Transverse colon (tissue), 4 donors: ENCODE measurements around the gene SAP130. TPM values are rescaled to one million over a fixed set of nuclear protein-coding genes. Genes with fewer than 3 reads are reported as not detected.

Experiments used
- DNase-seq: peaks from one replicate; pipeline ENCODE4 v3.0.0-alpha.2; 2019
- H3K27ac ChIP-seq, 4 donors: fragments of 200-600 bp; sonication (generic); 2 replicates each; pipeline ENCODE4 v1.5.1; 2016 to 2018; ENCODE audit warnings: inconsistent platforms in 4 of 4
- H3K27me3 ChIP-seq: fragments of 200-600 bp; sonication (generic); 2 replicates; pipeline ENCODE4 v1.5.1; 2017; ENCODE audit warnings: inconsistent platforms
- H3K36me3 ChIP-seq, 4 donors: fragments of 200-600 bp; sonication (generic); 2 replicates each; pipeline ENCODE4 v1.5.1; 2017 to 2019; ENCODE audit warnings: inconsistent platforms in 4 of 4
- H3K4me1 ChIP-seq, 4 donors: fragments of 200-600 bp; sonication (generic); 2 replicates each; pipeline ENCODE4 v1.5.1; 2017 to 2020; ENCODE audit warnings: inconsistent platforms in 4 of 4
- H3K4me3 ChIP-seq, 4 donors: fragments of 200-600 bp; sonication (generic); 1 replicate in 1 of 4; 2 replicates in 3 of 4; pipeline versions ENCODE4 v1.5.1 to v1.6.1; 2017 to 2019; ENCODE audit warnings: inconsistent platforms in 4 of 4
- H3K9me3 ChIP-seq, 2 donors: fragments of 200-600 bp; sonication (generic); 2 replicates each; pipeline ENCODE4 v1.5.1; 2017 to 2019; ENCODE audit warnings: inconsistent platforms in 2 of 2
- EP300 ChIP-seq: sonication (generic); formaldehyde crosslinking; IDR thresholded peaks from one replicate; pipeline ENCODE4 v1.6.1; 2017; ENCODE audit warnings: antibody characterized with exemption, low read depth
- POLR2A ChIP-seq: fragments of 450-650 bp; IDR thresholded peaks from one replicate; pipeline ENCODE4 v1.6.1; 2016; ENCODE audit warnings: antibody characterized with exemption, mild to moderate bottlenecking, moderate library complexity
- POLR2AphosphoS5 ChIP-seq, 3 donors: sonication (generic); formaldehyde crosslinking; IDR thresholded peaks; one replicate each; pipeline ENCODE4 v1.6.1; 2016; ENCODE audit warnings: antibody characterized with exemption in 3 of 3
- WGBS, 2 donors: methylation state at CpG; one replicate each; pipeline ENCODE4 v1.1.5; 2018; ENCODE audit warnings: low coverage in 1 of 2; 5-methylcytosine and 5-hydroxymethylcytosine counted together
- in situ Hi-C, 4 donors: fragments of 200-750 bp; cut with MboI; loops; one replicate each; pipeline versions ENCODE4 v1.15.0 to v1.15.1; 2017; ENCODE audit warnings: low sequenced_read_pairs in 3 of 4, low pct_ligation_motif_present in 1 of 4, low pct_unique_long_range_greater_than_20kb in 1 of 4
- intact Hi-C: fragments of 100-400 bp; cut with DNase I; formaldehyde crosslinking; loops from one replicate; pipeline ENCODE4 v1.15.1; 2023; ENCODE audit warnings: low total_unique reads
- total RNA-seq, 4 donors: library from RNA; depleted of rRNA; stranded (reverse); fragments of >200 nt; gene quantifications; one replicate each; pipeline ENCODE4 v1.1.0, GENCODE V29; 2016
- TF ChIP-seq, protein P1 (sequence below), 5 experiments: fragments of 200-600 bp in 3 of 5; fragments of 450-650 bp in 2 of 5; sonication (generic) in 3 of 5; IDR thresholded peaks; 1 replicate in 2 of 5; 2 replicates in 3 of 5; pipeline ENCODE4 v1.5.1; 2016 to 2017; ENCODE audit warnings: antibody characterized with exemption in 5 of 5, inconsistent platforms in 3 of 5, mild to moderate bottlenecking in 2 of 5, moderate library complexity in 1 of 5

The SAP130 gene
- total RNA-seq, 4 donors from 2014 or later: 2.6 to 23.9 (median 13.0) TPM

GRCh38 chr2:127969446-127969845 lies 58.4 kb downstream of the SAP130 start:
- WGBS, 2 donors: 99% methylated on average over 4 of the region's 4 CpGs; no CpG with 5 or more reads in 1 of the 2 donors
- in situ Hi-C loops (no loop called here), intact Hi-C loops (no loop called here)
- Histone ChIP-seq H3K27me3 (no peaks in the 10 kb centered on the region), H3K9me3 (no peaks in the 10 kb centered on the region), H3K36me3 (peaks cover 0 to 26% (median 4%) of the 10 kb centered on the region in 4 donors), H3K27ac (no peak overlapping the region), H3K4me3 (no peak overlapping the region), H3K4me1 (no peaks in the 10 kb centered on the region)
- DNase-seq: no peak
- TF ChIP-seq, protein P1, sequence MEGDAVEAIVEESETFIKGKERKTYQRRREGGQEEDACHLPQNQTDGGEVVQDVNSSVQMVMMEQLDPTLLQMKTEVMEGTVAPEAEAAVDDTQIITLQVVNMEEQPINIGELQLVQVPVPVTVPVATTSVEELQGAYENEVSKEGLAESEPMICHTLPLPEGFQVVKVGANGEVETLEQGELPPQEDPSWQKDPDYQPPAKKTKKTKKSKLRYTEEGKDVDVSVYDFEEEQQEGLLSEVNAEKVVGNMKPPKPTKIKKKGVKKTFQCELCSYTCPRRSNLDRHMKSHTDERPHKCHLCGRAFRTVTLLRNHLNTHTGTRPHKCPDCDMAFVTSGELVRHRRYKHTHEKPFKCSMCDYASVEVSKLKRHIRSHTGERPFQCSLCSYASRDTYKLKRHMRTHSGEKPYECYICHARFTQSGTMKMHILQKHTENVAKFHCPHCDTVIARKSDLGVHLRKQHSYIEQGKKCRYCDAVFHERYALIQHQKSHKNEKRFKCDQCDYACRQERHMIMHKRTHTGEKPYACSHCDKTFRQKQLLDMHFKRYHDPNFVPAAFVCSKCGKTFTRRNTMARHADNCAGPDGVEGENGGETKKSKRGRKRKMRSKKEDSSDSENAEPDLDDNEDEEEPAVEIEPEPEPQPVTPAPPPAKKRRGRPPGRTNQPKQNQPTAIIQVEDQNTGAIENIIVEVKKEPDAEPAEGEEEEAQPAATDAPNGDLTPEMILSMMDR (IDR thresholded peaks at IDR 0.05): no peak
- TF ChIP-seq POLR2A (no peak), POLR2AphosphoS5 (IDR thresholded peaks at IDR 0.05) (no peak), EP300 (no peak)

- DNase-seq: no peak
- H3K36me3 ChIP-seq: peaks cover 0 to 25% (median 7%) of the 10 kb centered on the region in 4 donors
- intact Hi-C loops (no loop called here), in situ Hi-C loops (no loop called here)
- 91 to 93% methylated on average over 9 to 11 of the region's 11 CpGs for WGBS, 2 donors
- no peaks in the 10 kb centered on the region for H3K4me1 ChIP-seq
- TF ChIP-seq, protein P1 (IDR thresholded peaks at IDR 0.05): no peak
- TF ChIP-seq EP300 (no peak), POLR2A (no peak), POLR2AphosphoS5 (IDR thresholded peaks at IDR 0.05) (no peak)
- no peak overlapping the region for H3K4me3 ChIP-seq
- no peaks in the 10 kb centered on the region for H3K27me3 ChIP-seq
- no peaks in the 10 kb centered on the region for H3K9me3 ChIP-seq
- H3K27ac ChIP-seq: no peak overlapping the region
These were observed 59.1 kb downstream of the SAP130 start for GRCh38 chr2:127968610-127969339.

GRCh38 chr2:127961729-127962128 lies 66.1 kb downstream of the SAP130 start:
- WGBS, 2 donors: 87 to 100% methylated on average over 1 to 5 of the region's 5 CpGs
- in situ Hi-C loops (no loop called here), intact Hi-C loops (no loop called here)
- DNase-seq: no peak
- Histone ChIP-seq H3K27me3 (no peaks in the 10 kb centered on the region), H3K9me3 (no peaks in the 10 kb centered on the region), H3K36me3 (peaks cover 0 to 27% (median 11%) of the 10 kb centered on the region in 4 donors), H3K4me1 (no peaks in the 10 kb centered on the region), H3K4me3 (no peak overlapping the region), H3K27ac (no peak overlapping the region)
- TF ChIP-seq POLR2A (no peak), POLR2AphosphoS5 (IDR thresholded peaks at IDR 0.05) (no peak)

GRCh38 chr2:127957240-127957639 lies 70.6 kb downstream of the SAP130 start:
- TF ChIP-seq POLR2AphosphoS5 (IDR thresholded peaks at IDR 0.05) (no peak), POLR2A (no peak), EP300 (no peak)
- TF ChIP-seq, protein P1 (IDR thresholded peaks at IDR 0.05): no peak
- no peak overlapping the region for H3K27ac ChIP-seq
- intact Hi-C loops (no loop called here), in situ Hi-C loops (no loop called here)
- no peak overlapping the region for H3K4me3 ChIP-seq
- H3K27me3 ChIP-seq: no peaks in the 10 kb centered on the region
- 92 to 100% methylated on average over 6 of the region's 6 CpGs for WGBS, 2 donors
- no peak for DNase-seq
- H3K36me3 ChIP-seq: peaks cover 0 to 18% (median 8%) of the 10 kb centered on the region in 4 donors
- no peaks in the 10 kb centered on the region for H3K9me3 ChIP-seq
- H3K4me1 ChIP-seq: peaks cover 7 to 21% (median 16%) of the 10 kb centered on the region in 4 donors
